K562 (cell line): ENCODE results near the gene TCF25. TPM values are rescaled to one million over a fixed set of nuclear protein-coding genes. Genes with fewer than 3 reads are reported as not detected.

Experiments
- ARNT ChIP-seq, 2 experiments: fragments of 450-650 bp; IDR thresholded peaks; 2 replicates each; pipeline ENCODE4 v1.6.1; 2016; ENCODE audit warnings: mild to moderate bottlenecking in 1 of 2
- GTF2B ChIP-seq: IDR thresholded peaks from 2 replicates; pipeline ENCODE4 v1.6.1; 2011; ENCODE audit not compliant: insufficient read length; ENCODE audit errors: extremely low read depth
- KHSRP ChIP-seq: fragments of 450-650 bp; IDR thresholded peaks from 2 replicates; pipeline ENCODE4 v1.6.1; 2017
- KLF13 ChIP-seq: fragments of 450-650 bp; IDR thresholded peaks from 2 replicates; pipeline ENCODE4 v1.6.1; 2016; ENCODE audit warnings: missing genetic modification characterization, low read depth, mild to moderate bottlenecking, missing compliant biosample characterization, moderate library complexity, borderline replicate concordance
- PHB2 ChIP-seq: fragments of 450-650 bp; IDR thresholded peaks from 2 replicates; pipeline ENCODE4 v1.6.1; 2017; ENCODE audit warnings: low read depth
- TBP ChIP-seq: optimal IDR thresholded peaks from 2 replicates; pipeline ENCODE3; 2011; ENCODE audit warnings: low read depth, low read length, improper control_type of control experiment
- TCF3 ChIP-seq: sonication (generic); formaldehyde crosslinking; IDR thresholded peaks from 2 replicates; pipeline ENCODE4 v1.4.0; 2020; ENCODE audit warnings: mild to moderate bottlenecking, missing genetic modification reagents
- TGIF2 ChIP-seq: sonication (generic); formaldehyde crosslinking; IDR thresholded peaks from 2 replicates; pipeline ENCODE4 v1.8.1; 2022; ENCODE audit warnings: mild to moderate bottlenecking, missing genetic modification reagents, moderate library complexity
- ZBTB2 ChIP-seq: fragments of 450-650 bp; IDR thresholded peaks from 2 replicates; pipeline ENCODE4 v1.6.1; 2016; ENCODE audit warnings: antibody characterized with exemption
- ZNF445 ChIP-seq: fragments of 250-450 bp; sonication (Bioruptor Pico); IDR thresholded peaks from 2 replicates; pipeline ENCODE4 v1.4.0; 2020; ENCODE audit warnings: low read depth, mild to moderate bottlenecking, moderate library complexity
- ZNF584 ChIP-seq: fragments of 200-800 bp; sonication (Bioruptor generic); IDR thresholded peaks from 2 replicates; pipeline ENCODE4 v1.6.1; 2016; ENCODE audit warnings: low read depth, mild to moderate bottlenecking, missing genetic modification characterization, missing compliant biosample characterization
- polyA plus RNA-seq, 8 experiments: library from polyadenylated mRNA; depleted of rRNA in 4 of 8; stranded (reverse) in 5 of 8; unstranded in 3 of 8; fragments of >200 nt; fragmentation: Nextera tagmentation in 2 of 8; fragmentation: Illumina TruSeq in 1 of 8; extraction: Ambion mirVana in 2 of 8; extraction: Trizol in 1 of 8; gene quantifications; 2 replicates each; pipeline versions ENCODE4 v1.2.1 to v1.2.3, GENCODE V29; 2011 to 2014; ENCODE audit warnings: inconsistent platforms in 1 of 8, missing spikeins in 1 of 8
- total RNA-seq, 7 experiments: library from RNA; depleted of rRNA in 6 of 7; stranded (reverse); fragments of >200 nt in 6 of 7; fragmentation: Illumina TruSeq in 2 of 7; extraction: Trizol in 2 of 7; gene quantifications; 2 replicates each; pipeline versions ENCODE4 v1.2.1 to v1.2.3, GENCODE V29; 2011 to 2021; ENCODE audit warnings: low replicate concordance in 1 of 7
- TF ChIP-seq, protein P1 (sequence below), 2 experiments: IDR thresholded peaks; 2 replicates each; pipeline ENCODE4 v1.6.1; 2011; ENCODE audit warnings: borderline replicate concordance in 1 of 2, control low read depth in 1 of 2, low read depth in 1 of 2, low read length in 1 of 2, mild to moderate bottlenecking in 1 of 2, mixed read lengths in 1 of 2, moderate library complexity in 1 of 2; ENCODE audit not compliant: insufficient read depth in 1 of 2, insufficient read length in 1 of 2, poor library complexity in 1 of 2, severe bottlenecking in 1 of 2; ENCODE audit errors: extremely low read depth in 1 of 2
- TF ChIP-seq, protein P2 (sequence below): conservative IDR thresholded peaks from 2 replicates; pipeline ENCODE4 v1.6.1; 2011; ENCODE audit warnings: low read depth, mild to moderate bottlenecking, low read length; ENCODE audit not compliant: control insufficient read depth
- TF ChIP-seq, protein P3 (sequence below), 2 experiments: IDR thresholded peaks; 2 replicates each; pipeline ENCODE4 v1.6.1; 2012; ENCODE audit warnings: improper control_type of control experiment in 2 of 2, low read depth in 2 of 2, low read length in 2 of 2, borderline replicate concordance in 1 of 2
- TF ChIP-seq, protein P4 (sequence below): fragments of 200-800 bp; sonication (Bioruptor generic); IDR thresholded peaks from 2 replicates; pipeline ENCODE4 v1.6.1; 2017; ENCODE audit warnings: missing genetic modification characterization, missing compliant biosample characterization

The TCF25 gene
- total and polyA plus RNA-seq, 9 of the 15 experiments (the other 6 are each of a cell fraction or from before 2014, with no cell fraction given) = 9.0 to 154 (median 83.8) TPM

- TF ChIP-seq, protein P1, sequence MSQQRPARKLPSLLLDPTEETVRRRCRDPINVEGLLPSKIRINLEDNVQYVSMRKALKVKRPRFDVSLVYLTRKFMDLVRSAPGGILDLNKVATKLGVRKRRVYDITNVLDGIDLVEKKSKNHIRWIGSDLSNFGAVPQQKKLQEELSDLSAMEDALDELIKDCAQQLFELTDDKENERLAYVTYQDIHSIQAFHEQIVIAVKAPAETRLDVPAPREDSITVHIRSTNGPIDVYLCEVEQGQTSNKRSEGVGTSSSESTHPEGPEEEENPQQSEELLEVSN (IDR thresholded peaks at IDR 0.05; ENCODE audit: borderline replicate concordance in 1 of 2, extremely low read depth in 1 of 2, insufficient read depth in 1 of 2, insufficient read length in 1 of 2, low read depth in 1 of 2, low read length in 1 of 2, poor library complexity in 1 of 2, severe bottlenecking in 1 of 2) = peak; percentile 95 to 97
- TF ChIP-seq TGIF2 (CRISPR knock-in tag) = 0 out of 2 replicates have a peak, but pooled peaks have one; percentile 36
- TF ChIP-seq GTF2B = no peak
- TF ChIP-seq, protein P2, sequence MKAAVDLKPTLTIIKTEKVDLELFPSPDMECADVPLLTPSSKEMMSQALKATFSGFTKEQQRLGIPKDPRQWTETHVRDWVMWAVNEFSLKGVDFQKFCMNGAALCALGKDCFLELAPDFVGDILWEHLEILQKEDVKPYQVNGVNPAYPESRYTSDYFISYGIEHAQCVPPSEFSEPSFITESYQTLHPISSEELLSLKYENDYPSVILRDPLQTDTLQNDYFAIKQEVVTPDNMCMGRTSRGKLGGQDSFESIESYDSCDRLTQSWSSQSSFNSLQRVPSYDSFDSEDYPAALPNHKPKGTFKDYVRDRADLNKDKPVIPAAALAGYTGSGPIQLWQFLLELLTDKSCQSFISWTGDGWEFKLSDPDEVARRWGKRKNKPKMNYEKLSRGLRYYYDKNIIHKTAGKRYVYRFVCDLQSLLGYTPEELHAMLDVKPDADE = no peak
- no peak for TF ChIP-seq KHSRP
- TF ChIP-seq TBP = no peak
- no peak for TF ChIP-seq ZNF445 (CRISPR knock-in tag)
- no peak for TF ChIP-seq PHB2
- TF ChIP-seq, protein P3, sequence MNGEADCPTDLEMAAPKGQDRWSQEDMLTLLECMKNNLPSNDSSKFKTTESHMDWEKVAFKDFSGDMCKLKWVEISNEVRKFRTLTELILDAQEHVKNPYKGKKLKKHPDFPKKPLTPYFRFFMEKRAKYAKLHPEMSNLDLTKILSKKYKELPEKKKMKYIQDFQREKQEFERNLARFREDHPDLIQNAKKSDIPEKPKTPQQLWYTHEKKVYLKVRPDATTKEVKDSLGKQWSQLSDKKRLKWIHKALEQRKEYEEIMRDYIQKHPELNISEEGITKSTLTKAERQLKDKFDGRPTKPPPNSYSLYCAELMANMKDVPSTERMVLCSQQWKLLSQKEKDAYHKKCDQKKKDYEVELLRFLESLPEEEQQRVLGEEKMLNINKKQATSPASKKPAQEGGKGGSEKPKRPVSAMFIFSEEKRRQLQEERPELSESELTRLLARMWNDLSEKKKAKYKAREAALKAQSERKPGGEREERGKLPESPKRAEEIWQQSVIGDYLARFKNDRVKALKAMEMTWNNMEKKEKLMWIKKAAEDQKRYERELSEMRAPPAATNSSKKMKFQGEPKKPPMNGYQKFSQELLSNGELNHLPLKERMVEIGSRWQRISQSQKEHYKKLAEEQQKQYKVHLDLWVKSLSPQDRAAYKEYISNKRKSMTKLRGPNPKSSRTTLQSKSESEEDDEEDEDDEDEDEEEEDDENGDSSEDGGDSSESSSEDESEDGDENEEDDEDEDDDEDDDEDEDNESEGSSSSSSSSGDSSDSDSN (IDR thresholded peaks at IDR 0.05; ENCODE audit: borderline replicate concordance in 1 of 2, low read depth in 2 of 2, low read length in 2 of 2) = no peak
- TF ChIP-seq, protein P4, sequence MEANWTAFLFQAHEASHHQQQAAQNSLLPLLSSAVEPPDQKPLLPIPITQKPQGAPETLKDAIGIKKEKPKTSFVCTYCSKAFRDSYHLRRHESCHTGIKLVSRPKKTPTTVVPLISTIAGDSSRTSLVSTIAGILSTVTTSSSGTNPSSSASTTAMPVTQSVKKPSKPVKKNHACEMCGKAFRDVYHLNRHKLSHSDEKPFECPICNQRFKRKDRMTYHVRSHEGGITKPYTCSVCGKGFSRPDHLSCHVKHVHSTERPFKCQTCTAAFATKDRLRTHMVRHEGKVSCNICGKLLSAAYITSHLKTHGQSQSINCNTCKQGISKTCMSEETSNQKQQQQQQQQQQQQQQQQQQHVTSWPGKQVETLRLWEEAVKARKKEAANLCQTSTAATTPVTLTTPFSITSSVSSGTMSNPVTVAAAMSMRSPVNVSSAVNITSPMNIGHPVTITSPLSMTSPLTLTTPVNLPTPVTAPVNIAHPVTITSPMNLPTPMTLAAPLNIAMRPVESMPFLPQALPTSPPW (CRISPR knock-in tag) = no peak; the same call in 1 of the 2 replicates
- TF ChIP-seq KLF13 (tag) = peak; percentile 21; the same call in 1 of the 2 replicates
- no peak for TF ChIP-seq ARNT (IDR thresholded peaks at IDR 0.05)
- TF ChIP-seq ZBTB2 = no peak
- no peak for TF ChIP-seq TCF3
- no peak for TF ChIP-seq ZNF584 (CRISPR knock-in tag)
Observed at GRCh38 chr16:89917773-89918452, 44.5 kb downstream of the TCF25 start (continued).
